Measurements from ENCODE around the gene RBP3.
A peak's percentile ranks its signal among the peaks of the same experiment; 100 is the strongest.

RBP3 gene

DNA sequence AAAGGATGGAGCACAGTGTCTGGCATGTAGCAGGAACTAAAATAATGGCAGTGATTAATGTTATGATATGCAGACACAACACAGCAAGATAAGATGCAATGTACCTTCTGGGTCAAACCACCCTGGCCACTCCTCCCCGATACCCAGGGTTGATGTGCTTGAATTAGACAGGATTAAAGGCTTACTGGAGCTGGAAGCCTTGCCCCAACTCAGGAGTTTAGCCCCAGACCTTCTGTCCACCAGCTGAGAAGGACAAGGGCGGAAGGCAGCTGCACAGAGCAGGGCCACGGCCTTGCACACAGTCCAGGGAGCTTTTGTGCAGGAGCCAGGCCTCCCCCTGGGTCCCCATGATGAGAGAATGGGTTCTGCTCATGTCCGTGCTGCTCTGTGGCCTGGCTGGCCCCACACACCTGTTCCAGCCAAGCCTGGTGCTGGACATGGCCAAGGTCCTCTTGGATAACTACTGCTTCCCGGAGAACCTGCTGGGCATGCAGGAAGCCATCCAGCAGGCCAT lies at the start of gene RBP3:
Gene RBP3 (plus strand): TSS at position 226 of the 514 bp plus-strand sequence. CDS start 122 bp downstream, at position 348.
- no peak for DNase-seq

DNA sequence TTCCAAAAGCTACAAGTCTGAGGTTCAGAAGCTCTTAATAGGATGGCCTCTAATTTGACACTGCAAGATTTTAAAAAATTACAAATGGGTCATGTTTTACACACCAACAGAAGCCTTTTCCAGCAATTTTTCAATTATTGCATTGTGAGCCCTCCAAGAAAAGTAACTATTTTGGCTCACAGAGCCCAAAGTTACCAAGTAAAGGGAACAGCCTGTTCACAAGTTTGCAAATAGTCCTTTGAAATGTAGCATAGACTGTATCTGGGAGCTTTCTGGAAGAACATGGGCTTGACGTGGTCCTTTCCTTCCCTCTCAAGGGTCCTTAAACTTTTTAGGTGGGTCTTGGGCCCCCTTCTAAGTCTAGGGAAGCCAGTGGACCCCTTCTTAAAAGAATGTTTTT lies 49.4 kb upstream of the RBP3 start:
- no peak for DNase-seq

DNA sequence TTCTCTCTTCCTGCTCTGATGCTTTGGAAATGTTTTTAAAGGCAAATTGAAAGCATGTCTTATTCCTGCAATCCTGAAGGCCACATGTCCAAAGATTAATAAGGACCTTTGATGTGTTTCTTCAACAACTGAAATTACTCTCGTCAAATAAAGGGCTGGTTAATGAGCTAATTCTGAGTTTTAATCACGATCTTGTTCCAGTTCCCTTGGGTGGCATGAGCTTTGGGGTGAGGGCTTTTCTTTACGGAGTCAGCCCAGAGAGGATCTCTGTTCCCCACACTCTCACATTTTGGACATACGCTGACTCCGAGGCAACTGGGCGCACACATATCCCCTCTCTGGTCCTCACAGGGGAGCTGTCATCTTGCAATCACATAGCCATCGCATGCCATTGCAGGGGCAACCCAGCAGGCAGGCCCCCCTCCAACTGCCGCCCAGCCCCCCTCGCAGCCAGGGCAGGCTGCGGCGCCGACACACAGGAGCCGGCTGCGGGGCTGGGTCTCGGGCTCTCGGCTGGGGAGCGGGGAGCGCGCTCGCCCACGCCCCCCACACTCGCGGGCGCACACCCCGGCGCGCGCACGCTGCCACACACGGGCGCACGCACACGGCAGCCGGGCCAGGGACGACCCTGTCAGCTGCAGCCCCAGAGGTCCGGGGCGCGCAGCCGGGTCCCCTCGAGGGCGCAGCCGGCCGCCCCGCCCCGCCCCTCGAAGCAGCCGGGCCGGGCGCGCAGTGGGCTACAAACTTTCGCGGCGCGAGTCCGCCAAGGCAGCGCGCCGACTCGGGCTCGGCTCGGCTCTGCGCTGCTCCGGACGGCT lies 48.3 kb upstream of the RBP3 start, which contains the start of gene GDF10:
Gene GDF10 (plus strand): TSS at position 587 of the 818 bp plus-strand sequence. CDS start 455 bp downstream, outside the sequence.
- no peak for DNase-seq

DNA sequence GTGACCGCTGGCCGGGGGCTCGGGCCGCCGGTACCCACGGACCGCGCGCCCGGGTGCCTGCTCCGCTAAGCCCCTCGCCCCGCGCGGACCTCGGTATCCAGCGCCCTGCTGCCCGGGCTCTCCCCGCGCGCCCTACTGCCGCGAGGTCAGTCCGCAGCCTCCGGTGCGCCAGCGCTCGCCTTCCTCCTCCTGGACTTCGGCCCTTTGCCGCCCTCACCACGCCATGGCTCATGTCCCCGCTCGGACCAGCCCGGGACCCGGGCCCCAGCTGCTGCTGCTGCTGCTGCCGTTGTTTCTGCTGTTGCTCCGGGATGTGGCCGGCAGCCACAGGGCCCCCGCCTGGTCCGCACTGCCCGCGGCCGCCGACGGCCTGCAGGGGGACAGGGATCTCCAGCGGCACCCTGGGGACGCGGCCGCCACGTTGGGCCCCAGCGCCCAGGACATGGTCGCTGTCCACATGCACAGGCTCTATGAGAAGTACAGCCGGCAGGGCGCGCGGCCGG lies 47.7 kb upstream of the RBP3 start:
- no peak for DNase-seq

DNA sequence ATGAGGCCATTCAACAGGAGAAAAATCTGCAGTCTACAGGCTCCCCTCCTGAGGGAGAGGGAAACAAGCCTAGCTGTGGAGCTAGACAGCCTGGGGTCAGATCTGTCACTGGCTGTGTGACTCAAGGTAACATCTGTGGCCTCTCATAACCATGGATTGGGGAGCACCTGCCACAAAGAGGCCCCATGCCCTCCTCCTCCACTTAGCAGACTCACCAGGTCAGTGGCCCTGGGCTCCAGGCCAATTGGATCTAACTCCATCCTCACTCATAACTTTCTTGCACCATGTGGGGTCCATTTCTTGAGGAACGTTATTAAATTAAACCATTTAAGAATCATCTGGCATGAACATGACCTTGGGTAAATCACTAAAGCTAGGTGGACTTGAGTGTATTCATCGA lies 46.3 kb upstream of the RBP3 start:
- DNase-seq: no peak

DNA sequence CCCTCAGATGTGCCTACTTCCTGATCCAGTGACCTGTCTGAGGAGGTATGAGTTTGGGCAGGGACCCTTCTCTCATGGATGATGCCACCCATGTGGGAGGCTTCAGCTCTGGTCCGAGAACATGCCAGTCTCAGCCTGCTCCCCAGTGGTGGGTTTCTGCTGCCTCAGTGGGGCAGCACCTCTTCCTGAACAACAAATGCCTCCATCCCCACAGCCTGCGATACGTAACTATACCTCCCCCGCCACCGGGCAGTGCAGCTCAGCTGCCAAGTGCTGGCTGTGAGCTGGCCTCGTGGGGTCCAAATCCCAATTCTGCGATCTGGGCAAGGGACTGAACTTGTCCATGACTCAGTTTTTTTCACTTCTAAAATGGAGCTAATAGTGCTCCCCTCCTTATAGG lies 45.1 kb upstream of the RBP3 start:
- DNase-seq: no peak

DNA sequence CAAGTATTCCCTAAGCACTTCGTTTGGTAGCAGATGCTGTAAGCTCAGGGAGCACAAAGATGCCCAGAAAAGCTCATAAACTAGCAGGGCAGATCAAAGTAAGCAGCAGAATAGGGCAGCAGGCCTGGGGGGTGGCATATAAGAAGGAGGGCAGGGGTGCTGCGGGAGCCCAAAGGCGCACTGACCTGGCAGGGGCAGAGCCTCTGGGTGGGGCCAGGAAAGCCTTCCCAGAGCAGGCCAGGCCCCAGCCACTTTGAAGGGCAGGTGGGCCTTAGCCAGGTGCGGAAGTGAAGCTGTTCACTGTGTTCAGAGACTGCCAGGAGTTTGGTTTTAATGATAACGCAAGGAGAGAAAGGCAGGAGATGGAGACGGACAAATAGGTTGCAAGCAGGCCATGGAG lies 44.3 kb upstream of the RBP3 start:
- no peak for DNase-seq

DNA sequence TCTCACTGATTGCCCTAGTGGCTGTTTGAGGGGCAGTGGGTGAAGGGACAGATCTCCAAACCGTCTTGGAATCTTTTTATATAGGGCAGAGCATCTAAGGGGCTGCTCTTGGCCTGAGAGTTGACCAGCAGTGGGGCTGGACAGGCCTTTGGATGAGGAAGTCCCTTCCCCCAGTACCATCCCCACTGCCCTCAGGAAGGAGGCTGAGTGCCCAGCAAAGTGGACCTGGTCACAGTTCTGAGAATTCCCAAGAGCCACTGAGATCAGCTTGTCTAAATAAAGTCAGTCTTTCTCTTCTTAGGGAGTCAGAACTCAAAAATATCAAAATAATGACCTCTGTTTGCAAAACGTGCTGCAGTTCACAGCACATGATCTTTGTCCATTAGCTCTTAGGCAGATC lies 42.6 kb upstream of the RBP3 start:
- DNase-seq: no peak

DNA sequence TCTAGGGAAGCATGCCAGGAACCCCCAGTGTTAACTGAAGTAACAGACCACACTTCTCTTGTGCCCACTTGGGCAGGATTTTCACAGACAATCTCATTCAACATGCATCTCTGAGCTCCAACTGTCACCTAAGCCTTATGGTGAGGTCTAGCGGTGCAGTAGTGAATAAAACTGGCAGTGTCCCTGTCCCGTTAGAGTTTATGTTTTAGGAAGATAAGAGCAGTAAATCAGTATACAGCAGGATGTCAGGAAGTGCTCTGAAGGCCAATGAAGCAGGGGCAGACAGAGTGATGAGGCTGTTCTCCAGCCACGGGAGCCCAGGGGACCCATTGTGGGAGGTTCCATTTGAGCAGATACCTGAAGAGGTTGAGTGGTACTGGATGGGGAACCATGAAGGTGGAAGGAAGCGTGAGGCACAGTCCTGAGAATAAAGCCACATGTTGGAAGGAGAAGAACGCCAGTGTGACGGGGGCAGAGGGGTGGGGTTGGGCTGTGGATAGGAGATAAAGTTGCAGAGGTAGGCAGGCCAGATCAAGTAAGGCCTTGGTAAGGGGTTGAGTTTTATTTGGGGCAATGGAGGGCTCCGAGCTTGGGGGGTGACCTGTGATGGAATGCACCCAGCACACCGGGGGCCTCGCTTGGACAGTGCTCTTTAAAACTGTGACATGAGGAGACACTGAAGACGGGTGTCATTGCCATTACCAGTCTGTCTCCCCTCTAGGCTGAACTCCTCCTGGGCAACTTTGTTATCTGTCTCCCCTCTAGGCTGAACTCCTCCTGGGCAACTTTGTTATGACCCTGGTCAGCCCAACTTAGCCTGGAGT lies 41.6 kb upstream of the RBP3 start:
- no peak for DNase-seq

DNA sequence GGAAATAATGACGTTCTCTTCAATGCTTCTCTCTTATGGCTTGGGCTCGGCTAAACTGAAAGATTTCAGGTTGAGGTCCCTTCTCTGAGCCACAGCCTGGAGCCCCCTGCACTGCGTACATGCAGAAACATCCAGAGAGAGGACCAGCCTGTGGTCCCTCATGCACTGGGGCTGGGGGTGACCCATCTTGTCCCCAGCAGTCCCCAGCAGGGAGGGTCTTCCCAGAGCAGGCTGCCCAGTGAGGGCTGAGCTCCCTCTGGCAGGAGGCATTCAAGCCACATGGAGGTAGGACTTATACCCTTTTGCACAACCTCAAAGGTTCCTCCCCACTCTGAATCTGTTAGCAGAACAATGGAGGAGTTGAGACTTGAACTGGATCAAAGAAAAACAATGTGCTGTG lies 40.8 kb upstream of the RBP3 start:
- DNase-seq: no peak

DNA sequence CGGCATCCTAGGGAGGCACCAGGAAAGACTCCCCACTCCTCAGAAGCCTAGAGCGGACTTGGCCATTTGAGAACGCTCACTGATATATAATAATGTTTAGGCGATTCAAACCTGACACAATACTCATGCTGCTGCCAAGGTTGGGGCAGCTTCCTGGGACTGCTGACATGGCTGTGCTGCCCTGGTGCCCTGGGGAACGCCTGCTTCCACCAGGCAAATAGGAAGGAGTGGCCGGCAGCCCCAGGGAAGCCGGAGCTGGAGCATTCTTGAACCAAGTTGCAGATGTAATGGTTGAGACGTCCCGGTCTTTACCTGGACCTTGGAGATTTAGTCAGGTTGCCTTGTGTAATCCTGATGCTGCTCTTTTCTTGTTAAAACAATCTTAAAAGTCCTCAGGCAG lies 39.4 kb upstream of the RBP3 start:
- DNase-seq: no peak

DNA sequence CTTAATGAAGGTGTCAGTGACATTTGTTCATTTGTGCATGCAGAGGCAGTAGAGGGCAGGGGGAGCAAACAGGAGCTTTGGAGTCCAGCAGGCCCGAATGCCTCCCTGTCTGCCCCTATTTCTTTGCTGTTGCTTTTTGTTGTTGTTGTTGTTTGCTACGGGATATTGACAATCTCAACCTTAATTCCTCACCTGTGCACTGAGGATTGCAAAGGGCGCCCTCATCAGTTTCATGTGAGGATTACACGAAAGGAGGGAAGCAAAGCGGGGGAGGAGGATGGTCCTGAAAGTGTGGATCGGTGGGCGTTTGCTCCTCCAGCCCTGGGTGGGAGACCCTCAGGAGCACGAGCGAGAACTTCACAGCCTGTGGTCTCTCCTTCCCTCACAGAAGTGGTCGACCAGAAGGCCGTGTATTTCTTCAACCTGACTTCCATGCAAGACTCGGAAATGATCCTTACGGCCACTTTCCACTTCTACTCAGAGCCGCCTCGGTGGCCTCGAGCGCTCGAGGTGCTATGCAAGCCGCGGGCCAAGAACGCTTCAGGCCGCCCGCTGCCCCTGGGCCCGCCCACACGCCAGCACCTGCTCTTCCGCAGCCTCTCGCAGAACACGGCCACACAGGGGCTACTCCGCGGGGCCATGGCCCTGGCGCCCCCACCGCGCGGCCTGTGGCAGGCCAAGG lies 38.6 kb upstream of the RBP3 start:
- no peak for DNase-seq

DNA sequence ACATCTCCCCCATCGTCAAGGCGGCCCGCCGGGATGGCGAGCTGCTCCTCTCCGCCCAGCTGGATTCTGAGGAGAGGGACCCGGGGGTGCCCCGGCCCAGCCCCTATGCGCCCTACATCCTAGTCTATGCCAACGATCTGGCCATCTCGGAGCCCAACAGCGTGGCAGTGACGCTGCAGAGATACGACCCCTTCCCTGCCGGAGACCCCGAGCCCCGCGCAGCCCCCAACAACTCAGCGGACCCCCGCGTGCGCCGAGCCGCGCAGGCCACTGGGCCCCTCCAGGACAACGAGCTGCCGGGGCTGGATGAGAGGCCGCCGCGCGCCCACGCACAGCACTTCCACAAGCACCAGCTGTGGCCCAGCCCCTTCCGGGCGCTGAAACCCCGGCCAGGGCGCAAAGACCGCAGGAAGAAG lies 38.1 kb upstream of the RBP3 start:
- no peak for DNase-seq

DNA sequence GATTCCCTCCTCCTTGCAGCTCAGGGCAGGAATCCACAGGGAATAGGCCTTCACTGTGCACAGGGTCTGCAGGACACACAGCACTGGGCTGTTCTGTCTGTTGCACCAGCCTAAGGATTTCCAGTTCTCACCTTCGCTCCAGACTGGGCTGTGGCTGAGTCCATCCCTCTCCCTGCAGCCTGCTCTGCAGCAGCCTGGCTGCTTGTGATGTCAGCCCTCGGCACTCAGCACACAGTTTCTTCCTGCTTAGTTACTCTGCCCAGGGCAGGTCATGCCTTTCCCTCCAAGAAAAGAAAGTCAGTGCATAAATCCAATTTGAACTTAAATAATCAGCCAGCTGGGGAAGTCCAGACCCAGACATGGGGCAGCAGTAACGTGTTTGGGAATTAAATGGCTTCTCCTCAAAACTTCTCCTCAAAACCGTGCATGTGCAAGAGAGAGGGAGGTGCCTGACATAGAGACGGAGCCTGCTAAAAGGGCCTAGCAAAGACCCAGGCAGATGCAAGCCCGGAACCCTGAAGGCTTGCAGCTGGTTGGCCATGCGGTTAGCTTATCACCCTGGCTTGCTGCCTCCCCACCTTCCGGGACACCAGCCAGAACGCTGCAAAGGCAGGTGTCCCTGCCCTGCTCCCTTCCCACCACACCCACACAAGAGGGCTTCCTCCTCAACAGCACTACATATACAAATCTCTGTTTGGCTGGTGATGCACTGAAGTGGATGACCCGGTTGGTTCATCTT lies 36.8 kb upstream of the RBP3 start:
- peak; percentile 34 for DNase-seq

DNA sequence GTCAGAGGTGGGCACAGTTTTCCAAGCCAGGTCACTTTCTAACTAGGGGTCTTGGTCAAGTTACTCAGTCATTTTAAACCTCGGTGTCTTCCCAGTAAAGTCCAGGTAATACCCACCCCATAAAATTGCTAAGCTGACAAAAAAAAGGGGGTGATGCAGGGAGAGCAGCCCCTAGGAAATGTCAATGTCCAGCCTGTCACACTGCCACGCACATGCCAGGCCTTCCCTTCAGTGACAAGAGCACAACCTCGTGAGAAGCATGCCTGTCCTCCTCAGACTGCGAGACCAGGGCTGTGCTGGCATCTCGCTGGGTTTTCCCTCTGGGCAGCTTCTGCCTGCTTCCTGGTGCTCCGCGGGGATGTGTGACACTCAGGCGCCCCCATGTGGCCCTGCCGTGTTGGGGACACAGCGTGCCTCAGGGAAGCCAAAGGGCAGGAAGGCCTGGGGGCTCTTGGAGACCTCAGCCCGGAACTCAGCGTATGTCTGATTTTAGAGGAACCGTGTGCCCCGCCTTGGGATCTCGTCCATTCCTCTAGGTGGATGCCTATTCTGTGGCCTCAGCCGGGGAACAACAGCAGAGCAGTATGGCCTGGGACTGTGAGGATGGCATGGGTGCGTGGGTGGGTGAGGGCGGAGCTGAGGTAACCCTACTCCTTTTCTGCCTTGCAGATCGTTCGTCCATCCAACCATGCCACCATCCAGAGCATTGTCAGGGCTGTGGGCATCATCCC lies 36.1 kb upstream of the RBP3 start:
- peak; percentile 27 for DNase-seq

DNA sequence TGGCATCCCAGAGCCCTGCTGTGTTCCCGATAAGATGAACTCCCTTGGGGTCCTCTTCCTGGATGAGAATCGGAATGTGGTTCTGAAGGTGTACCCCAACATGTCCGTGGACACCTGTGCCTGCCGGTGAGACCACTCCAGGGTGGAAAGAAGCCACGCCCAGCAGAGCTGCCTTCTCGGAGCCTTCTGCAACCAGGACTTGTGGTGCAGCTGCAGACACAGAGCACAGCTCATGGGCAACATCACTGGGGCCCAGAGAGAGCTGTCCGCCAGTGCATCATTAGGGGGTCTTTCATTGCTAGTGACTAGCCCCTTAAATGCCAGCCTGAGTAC lies 35.5 kb upstream of the RBP3 start:
- no peak for DNase-seq

DNA sequence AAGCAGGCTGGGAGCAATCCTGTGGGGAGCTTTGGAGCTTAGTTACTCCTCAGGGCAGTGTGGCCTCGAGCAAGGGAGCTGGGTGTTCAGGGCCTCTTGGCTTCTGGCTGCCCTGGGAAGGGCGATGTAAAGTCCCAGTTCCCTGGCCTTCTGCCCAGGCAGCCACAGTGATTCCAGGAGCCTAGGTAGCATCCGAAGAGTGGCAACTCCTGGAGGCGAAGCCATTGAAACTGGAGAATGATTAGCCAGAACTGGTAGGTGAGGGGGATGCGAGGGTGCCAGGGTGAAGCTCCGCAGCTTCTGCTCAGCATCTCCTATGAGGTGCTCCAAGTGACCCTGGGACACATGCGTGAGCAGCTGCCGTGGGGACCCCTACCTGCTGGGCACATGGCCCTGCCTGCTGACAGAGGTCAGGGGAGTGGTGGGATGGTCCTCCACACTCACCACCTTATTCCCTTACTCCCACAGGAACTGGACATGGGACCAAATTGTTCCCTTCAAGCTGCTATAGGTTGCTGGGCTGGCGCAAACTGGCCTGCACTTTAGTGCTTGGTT lies 33.7 kb upstream of the RBP3 start:
- DNase-seq: no peak

DNA sequence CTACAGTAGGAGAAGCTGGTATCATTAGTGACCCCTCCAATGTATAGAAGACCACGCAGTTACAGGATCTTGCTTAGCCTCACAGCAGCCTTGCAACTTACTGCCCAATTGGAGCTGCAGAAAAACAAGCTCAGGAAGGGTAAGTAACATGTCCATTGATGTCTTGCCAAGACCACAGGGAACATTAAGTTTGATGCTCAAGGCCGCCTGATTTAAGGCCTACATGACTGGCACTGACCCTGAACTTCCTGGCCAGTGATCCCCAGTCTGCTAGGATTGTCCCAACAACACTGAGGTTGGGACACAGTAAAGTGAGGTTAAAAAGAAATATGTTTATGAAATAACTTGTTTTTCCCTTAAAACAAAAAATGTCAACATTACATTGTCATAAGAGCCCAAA lies 32.7 kb upstream of the RBP3 start:
- no peak for DNase-seq

DNA sequence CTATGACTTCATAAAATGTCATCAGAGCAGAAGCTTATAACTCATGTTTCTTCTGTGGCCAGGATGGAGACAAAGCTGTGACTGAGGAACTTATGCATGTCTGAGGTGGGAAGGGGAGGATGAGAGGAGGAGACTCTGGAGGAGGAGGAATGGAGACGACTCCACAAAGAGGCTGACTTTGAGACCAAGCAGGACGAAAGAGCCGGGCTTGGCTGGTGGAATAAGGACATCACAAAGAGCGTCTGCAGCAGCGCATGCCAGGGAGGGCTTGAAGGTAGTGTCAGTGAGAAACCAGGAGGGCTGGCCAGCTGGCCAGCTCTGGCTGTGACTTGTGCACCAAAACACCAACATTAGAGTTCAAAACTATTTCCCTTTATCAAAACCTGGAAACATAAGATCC lies 32.0 kb upstream of the RBP3 start:
- DNase-seq: no peak

DNA sequence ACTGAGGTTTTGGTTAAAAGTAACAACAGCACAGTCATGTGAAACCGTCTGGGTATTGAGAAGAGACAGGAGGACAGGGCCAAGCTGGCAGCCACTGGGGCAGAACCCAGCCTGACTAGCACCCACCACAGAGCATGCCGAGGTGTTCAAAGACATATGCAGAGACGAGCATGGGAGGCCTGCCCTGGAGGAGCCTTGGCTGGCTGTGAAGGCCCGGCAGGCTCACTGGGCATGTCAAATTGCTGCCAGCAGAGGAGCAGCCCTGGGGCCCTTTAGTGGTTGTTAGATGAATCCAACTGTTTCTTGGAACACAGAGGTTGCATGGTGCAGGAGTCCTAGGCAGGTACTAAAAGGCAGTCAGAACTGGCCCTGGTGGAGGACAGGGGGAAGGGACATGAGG lies 30.9 kb upstream of the RBP3 start:
- no peak for DNase-seq

DNA sequence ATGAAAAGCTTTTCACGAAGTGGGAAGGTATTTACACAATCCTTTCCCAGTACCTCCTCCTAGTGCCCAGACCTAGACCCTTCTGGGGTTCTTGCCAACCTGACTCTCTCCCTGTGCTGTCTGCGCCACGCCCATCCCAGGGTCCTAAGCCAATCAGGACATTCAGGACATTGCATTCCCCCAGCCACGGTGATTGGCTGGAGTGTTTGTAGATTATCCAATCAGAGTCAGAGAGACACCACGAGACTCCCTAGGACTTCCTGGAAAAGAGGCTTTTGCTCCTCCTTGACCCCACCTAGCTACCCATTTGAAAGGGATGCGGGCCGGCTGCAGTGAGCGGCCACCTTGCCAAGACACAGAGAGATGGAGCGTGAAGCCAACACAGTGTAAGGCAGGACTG lies 29.5 kb upstream of the RBP3 start:
- no peak for DNase-seq

DNA sequence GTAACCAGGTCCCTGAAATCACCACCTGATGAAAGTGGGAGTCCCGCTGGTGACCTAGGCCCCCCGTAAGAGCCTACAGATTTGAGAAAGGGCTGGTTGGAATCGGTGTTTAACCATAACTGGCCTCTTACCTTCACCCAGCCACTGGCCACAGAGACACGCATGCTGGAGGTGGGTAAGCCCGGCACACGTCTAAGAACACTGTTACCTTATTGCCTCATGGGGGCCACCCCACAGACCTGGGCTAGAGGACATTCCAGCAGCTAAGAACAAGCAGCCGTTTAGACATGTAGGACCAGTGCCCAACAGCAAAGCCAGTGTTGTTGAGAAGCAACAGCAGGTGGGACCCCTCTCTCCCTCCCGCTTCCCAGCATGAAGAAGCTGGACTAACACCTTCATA lies 28.4 kb upstream of the RBP3 start:
- no peak for DNase-seq

All from NCI-H510A treated with DMSO at 0.1 percent for 48 hours (cell line).